ENCODE results near the gene ANXA3.
"Not testable (repeated sequence)": the region's sequence is repeated elsewhere in the genome, so short reads cannot be mapped to it uniquely, and the experiment has no call there.

The ANXA3 gene

DNA sequence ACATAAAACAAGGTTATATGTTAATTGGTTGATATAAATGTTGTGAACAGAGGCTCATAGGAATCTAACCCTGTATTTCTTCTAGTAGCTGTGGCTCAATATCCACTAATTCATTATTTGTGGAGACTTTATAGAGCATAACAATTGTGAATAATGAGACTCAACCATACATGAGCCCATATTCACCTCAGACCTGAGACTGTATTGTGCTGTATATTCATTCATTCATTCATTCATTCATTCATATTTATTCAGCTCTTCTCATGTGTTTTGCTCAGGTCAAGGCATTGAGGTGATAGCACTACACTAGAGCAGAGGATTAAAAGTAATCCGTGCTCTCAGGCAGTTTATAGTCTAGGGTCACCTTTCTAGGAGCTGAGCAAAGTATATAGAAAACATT, 24.5 kb upstream of the ANXA3 start:
- in situ Hi-C loops (cut with MboI; ENCODE audit: low sequenced_read_pairs), result no loop called here
- H3K36me3 ChIP-seq (replicated peaks), result no peaks in the 10 kb centered on the region
- no peaks in the 10 kb centered on the region for H3K9me3 ChIP-seq

DNA sequence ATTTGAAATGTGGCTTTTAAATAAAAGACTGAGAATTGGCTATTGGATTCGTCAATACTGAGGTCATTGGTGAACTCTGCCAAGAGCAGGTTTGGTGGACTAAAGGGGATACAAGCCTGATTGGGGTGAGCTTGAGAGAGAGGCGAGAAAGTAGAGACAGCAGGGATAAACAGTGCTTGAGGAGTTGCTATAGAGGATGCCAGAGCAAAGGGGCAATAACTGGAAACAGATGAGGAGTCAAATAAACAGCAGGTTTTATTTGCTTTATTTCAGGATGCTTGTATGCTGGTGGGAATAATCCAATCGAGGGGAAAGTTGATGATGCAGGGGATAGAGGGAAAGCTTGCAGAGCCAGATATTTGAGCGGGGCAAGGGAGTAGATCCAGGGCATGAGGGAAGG, 24.0 kb upstream of the ANXA3 start:
- Histone ChIP-seq H3K4me1 (no peaks in the 10 kb centered on the region), H3K9me3 (no peaks in the 10 kb centered on the region), H3K27me3 (ENCODE audit: low read depth) (no peaks in the 10 kb centered on the region), H3K4me3 (no peak overlapping the region), H3K36me3 (replicated peaks) (no peaks in the 10 kb centered on the region)
- no peak for DNase-seq (ENCODE audit: low spot score in 2 of 2)
- in situ Hi-C loops (cut with MboI; ENCODE audit: low sequenced_read_pairs), result no loop called here

More for the DNA sequence above, 24.5 kb upstream of the ANXA3 start:
- Histone ChIP-seq H3K4me1 (no peaks in the 10 kb centered on the region), H3K27me3 (ENCODE audit: low read depth) (no peaks in the 10 kb centered on the region), H3K4me3 (no peak overlapping the region)
- no peak for DNase-seq (ENCODE audit: low spot score in 2 of 2)

DNA sequence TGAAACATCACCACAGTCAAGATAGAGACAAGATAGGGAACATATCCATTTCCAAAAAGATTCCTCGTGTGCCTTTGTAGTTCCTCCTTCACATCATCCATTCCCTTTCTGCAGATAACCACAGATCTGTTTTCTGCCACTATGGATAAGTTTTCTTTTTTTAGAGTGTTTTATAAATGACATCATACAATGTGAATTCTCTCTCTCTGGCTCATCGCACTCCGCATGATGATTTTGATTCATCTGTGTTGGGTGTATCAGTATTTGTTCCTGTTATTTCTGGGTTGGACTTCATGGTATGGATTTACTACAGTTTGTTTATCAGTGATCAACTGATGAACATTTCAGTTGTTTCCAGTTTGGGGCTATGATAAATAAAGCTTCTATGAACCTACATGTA, 23.2 kb upstream of the ANXA3 start:
- no peaks in the 10 kb centered on the region for H3K9me3 ChIP-seq
- no peak overlapping the region for H3K4me3 ChIP-seq
- no peaks in the 10 kb centered on the region for H3K4me1 ChIP-seq
- no peak for DNase-seq (ENCODE audit: low spot score in 2 of 2)
- H3K36me3 ChIP-seq (replicated peaks), result no peaks in the 10 kb centered on the region
- in situ Hi-C loops (cut with MboI; ENCODE audit: low sequenced_read_pairs), result no loop called here
- no peaks in the 10 kb centered on the region for H3K27me3 ChIP-seq (ENCODE audit: low read depth)

DNA sequence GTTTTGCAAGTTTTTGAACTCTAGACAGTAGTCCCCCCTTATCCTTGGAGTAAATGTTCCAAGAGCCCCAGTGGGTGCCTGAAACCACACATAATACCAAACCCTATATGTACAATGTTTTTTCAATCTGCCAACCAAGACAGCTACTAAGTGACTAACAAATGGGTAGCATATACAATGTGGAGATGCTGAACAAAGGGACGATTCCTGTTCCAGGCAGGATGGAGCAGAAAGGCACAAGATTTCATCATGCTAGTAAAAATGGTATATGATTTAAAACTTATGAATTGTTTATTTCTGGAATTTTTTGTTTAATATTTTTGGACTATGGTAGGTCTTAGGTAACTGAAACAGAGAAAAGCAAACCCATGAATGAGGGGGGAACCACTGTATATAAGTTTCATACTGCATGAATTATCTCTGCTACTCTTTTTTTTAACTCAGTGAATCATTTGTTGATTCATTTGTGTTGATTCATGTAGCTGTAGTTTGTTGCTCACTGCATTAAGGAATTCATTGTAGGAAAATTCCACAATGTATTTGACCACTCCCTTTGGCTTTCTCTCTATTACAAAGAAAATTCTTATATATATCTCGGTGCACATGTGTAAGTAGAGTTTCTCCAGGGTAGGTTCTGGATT, 21.9 kb upstream of the ANXA3 start:
- Histone ChIP-seq H3K9me3 (no peaks in the 10 kb centered on the region), H3K4me1 (no peaks in the 10 kb centered on the region), H3K36me3 (replicated peaks) (no peaks in the 10 kb centered on the region), H3K4me3 (no peak overlapping the region), H3K27me3 (ENCODE audit: low read depth) (no peaks in the 10 kb centered on the region)
- DNase-seq (ENCODE audit: low spot score in 2 of 2), result no peak
- in situ Hi-C loops (cut with MboI; ENCODE audit: low sequenced_read_pairs), result no loop called here

DNA sequence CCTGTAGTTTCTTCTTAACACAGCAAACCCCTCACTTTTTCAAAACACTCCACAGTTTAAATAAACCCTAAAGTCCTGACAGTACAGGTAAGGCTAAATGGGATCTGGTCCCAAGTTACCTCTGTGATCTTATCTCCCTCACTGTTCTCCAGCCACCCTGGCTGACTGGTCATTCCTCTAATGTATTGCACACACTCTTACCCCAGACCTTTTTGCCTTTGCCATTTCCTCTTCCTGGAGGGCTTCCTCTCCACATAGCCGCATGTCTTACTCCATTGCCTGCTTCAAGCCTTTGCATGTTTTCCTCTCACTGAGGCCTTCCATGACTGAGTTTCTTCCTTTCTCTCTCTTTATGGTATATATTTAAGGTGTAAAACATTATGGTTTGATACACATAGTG, 19.5 kb upstream of the ANXA3 start:
- Histone ChIP-seq H3K36me3 (replicated peaks) (no peaks in the 10 kb centered on the region), H3K4me1 (no peaks in the 10 kb centered on the region), H3K9me3 (no peaks in the 10 kb centered on the region), H3K4me3 (no peak overlapping the region), H3K27me3 (ENCODE audit: low read depth) (no peaks in the 10 kb centered on the region)
- in situ Hi-C loops (cut with MboI; ENCODE audit: low sequenced_read_pairs), result no loop called here
- DNase-seq (ENCODE audit: low spot score in 2 of 2), result no peak

DNA sequence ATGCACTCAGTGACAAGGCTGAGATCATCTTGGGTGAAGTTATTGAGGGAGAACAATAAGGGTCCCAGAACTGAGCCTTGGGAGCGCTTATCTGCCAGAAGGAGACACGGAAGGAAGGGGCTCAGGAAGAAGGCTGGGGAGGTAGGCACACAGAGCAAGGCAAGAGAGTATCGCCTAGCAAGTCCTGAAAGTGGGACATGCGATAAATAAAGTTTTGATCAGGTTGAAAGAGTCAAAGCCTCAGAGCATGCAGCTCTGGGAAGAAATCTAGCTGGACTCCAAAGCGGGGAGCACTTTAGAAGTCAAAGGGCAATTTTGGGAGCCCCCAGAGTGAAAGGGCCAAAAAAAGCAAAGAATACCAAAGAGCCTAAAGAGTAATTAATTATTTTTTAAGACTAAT, 17.7 kb upstream of the ANXA3 start:
- in situ Hi-C loops (cut with MboI; ENCODE audit: low sequenced_read_pairs), result no loop called here
- no peak overlapping the region for H3K4me3 ChIP-seq
- no peaks in the 10 kb centered on the region for H3K9me3 ChIP-seq
- H3K36me3 ChIP-seq (replicated peaks), result no peaks in the 10 kb centered on the region
- no peaks in the 10 kb centered on the region for H3K27me3 ChIP-seq (ENCODE audit: low read depth)
- H3K4me1 ChIP-seq, result no peaks in the 10 kb centered on the region
- no peak for DNase-seq (ENCODE audit: low spot score in 2 of 2)

DNA sequence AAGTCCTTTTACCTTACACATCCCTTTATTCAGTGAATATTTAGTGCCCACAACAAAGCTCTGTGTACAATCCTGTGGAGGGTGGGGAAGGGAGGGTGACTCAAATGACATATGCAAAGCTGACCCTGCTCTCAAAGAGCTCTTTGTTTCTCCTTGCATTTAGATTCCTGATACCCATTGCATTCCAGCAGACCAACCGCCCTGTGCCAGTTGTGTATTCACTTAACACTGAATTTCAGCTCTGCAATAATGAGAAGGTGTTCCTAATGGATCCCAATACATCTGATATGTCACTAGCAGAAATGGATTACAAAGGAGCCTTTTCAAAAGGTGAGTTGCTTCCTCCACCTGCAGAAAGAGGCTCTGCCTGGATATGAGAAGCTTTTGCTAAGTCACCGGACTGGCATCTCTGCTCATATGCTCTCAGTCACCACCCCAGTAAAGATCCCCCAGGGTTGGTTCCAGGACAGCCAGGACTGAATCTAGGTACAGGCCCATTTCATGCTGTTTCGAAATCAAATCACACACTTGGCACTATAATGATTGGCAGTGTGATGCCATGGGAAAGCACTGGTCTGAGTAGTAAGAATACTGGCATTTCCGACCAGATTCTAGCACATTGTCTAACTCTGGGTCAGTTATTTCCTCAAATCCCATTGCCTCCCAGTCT, 17.1 kb upstream of the ANXA3 start:
- DNase-seq (ENCODE audit: low spot score in 2 of 2), result no peak

DNA sequence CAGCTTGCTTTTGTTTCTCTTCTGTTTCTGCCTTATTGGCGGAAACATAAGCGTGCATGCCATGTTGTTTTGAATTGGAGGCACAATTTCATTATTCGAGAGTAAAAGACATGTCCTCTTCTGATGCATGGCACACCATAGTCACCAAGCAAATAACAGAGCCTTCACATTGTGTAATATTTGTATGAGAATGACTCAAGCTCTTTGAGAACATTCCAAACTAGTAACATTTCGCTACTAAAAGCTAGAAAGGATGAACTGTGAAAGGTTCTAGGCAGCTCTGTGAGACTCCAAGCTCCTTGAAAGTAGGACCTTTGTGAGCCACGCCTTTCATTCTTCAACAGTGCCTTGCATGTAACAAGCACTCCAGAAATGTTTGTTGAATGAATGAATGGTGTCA, 9.2 kb upstream of the ANXA3 start:
- in situ Hi-C loops (cut with MboI; ENCODE audit: low sequenced_read_pairs), result no loop called here
- Histone ChIP-seq H3K4me3 (no peak overlapping the region), H3K27me3 (ENCODE audit: low read depth) (no peaks in the 10 kb centered on the region), H3K9me3 (no peaks in the 10 kb centered on the region), H3K4me1 (no peaks in the 10 kb centered on the region), H3K36me3 (replicated peaks) (no peaks in the 10 kb centered on the region)
- no peak for DNase-seq (ENCODE audit: low spot score in 2 of 2)

More for the DNA sequence above, 17.1 kb upstream of the ANXA3 start:
- no peaks in the 10 kb centered on the region for H3K9me3 ChIP-seq
- no peaks in the 10 kb centered on the region for H3K4me1 ChIP-seq
- no peaks in the 10 kb centered on the region for H3K27me3 ChIP-seq (ENCODE audit: low read depth)
- in situ Hi-C loops (cut with MboI; ENCODE audit: low sequenced_read_pairs), result no loop called here
- no peaks in the 10 kb centered on the region for H3K36me3 ChIP-seq (replicated peaks)
- no peak overlapping the region for H3K4me3 ChIP-seq

DNA sequence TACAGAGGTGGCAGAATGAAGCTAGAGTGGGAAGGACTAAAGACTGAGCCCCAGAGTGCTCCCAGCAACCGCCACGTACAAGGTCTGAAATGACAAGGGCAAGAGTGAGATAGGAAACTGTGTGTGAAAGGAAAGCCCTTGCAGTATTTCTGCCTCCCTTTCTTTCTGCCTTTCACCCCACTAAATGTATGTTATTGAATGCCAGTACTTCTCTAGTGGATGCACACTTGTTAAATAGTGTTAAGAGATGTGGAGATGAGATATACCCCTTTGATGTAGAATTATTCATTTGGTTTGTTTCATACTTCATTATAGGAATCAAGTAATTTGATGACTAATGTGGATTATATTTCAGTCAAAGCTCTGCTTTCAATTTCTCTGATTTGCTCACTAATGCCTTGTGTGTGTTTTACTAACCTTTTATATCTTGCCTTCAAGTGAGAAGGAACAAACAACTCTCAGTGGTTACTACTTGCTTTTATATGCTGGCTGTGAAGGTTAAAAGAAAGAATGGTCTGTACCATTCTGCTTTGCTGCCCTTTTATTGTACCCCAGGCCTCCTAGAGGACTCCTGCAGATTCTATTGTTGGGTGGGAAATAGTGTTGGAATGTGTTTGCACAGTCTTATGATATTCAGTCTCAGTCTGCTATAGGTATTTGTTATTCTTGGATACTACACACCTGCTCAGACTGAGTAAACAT, 8.0 kb upstream of the ANXA3 start:
- no peak for DNase-seq (ENCODE audit: low spot score in 2 of 2)
- no peaks in the 10 kb centered on the region for H3K4me1 ChIP-seq
- in situ Hi-C loops (cut with MboI; ENCODE audit: low sequenced_read_pairs), result no loop called here
- H3K36me3 ChIP-seq (replicated peaks), result no peaks in the 10 kb centered on the region
- no peak overlapping the region for H3K4me3 ChIP-seq
- no peaks in the 10 kb centered on the region for H3K27me3 ChIP-seq (ENCODE audit: low read depth)
- H3K9me3 ChIP-seq, result no peaks in the 10 kb centered on the region

DNA sequence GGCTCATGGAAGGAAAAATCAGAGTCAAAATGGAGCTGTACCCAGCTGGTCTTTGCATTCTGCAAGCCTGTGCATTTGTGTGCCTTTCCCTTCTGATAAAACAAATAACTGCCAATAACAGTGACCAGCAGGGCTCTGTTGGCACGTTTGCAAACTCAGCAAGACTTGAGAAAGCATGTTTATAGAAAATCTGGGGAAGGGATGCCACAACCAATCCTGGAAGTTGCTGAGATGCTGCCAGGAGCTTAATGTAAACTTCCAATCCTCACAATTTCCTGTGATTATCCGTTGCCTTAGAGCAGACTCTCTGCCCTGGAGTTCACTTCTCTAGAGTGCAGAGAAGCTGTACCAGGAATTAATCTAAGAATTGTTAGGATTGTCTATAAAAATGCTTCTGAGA, 6.9 kb upstream of the ANXA3 start:
- H3K9me3 ChIP-seq, result no peaks in the 10 kb centered on the region
- no peak for DNase-seq (ENCODE audit: low spot score in 2 of 2)
- in situ Hi-C loops (cut with MboI; ENCODE audit: low sequenced_read_pairs), result no loop called here

DNA sequence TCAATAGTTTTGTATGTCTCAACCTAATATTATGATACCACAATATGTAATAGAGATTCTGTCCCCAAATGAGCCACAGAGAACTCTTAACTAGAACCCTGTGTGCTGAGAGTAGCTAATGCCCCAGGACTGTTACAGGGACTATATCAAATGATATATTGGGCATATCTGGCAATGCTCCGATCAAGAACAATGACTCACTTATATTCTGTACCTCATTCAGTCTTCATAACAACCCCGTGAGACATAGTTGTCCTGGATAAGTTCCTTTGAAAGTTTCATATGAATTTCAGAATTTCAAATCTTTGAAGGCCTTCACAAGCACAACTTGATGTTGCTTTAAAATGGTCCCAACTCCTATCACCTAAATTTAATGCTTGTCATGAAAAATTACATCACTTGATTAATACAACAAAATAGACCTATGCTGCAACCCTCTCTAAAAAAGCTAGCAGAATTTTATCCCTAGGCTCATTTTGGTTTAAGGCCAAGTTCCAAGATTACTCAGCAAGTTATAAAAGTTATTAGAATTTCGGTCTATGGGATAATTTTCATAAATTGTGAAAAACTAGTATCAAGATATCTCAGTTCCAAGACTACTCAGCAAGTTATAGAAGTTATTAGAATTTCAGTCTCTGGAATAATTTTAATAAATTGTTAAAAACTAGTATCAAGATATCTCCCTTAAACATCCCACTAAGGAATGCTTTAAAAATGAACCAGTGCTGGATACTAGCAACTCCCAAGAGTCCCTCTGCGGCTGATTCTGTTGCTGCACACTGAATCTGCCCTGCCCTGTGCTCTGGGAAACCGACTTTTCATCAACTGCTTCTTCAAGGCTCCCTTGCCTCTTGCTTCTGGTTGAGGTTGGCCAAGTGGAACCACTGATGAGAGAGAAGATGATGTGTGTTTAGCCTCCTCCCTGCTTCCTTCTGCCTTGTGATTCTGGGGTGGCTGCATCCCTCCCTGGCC, 6.0 kb upstream of the ANXA3 start:
- no peak overlapping the region for H3K4me3 ChIP-seq
- in situ Hi-C loops (cut with MboI; ENCODE audit: low sequenced_read_pairs), result no loop called here
- H3K27me3 ChIP-seq (ENCODE audit: low read depth), result no peaks in the 10 kb centered on the region
- H3K4me1 ChIP-seq, result no peaks in the 10 kb centered on the region
- DNase-seq (ENCODE audit: low spot score in 2 of 2), result no peak
- H3K9me3 ChIP-seq, result no peaks in the 10 kb centered on the region
- H3K36me3 ChIP-seq (replicated peaks), result no peaks in the 10 kb centered on the region

More for the DNA sequence above, 6.9 kb upstream of the ANXA3 start:
- H3K27me3 ChIP-seq (ENCODE audit: low read depth), result no peaks in the 10 kb centered on the region
- H3K4me3 ChIP-seq, result no peak overlapping the region
- H3K36me3 ChIP-seq (replicated peaks), result no peaks in the 10 kb centered on the region
- no peaks in the 10 kb centered on the region for H3K4me1 ChIP-seq

DNA sequence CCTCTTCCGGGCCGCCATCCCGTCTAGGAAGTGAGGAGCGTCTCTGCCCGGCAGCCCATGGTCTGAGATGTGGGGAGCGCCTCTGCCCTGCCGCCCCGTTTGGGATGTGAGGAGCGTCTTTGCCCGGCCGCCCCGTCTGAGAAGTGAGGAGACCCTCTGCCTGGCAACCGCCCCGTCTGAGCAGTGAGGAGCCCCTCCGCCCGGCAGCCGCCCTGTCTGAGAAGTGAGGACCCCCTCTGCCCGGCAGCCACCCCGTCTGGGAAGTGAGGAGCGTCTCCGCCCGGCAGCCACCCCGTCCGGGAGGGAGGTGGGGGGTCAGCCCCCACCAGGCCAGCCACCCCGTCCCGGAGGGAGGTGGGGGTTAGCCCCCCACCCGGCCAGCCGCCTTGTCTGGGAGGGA, 3.7 kb upstream of the ANXA3 start:
- H3K36me3 ChIP-seq (replicated peaks); H3K4me3 ChIP-seq; H3K9me3 ChIP-seq; in situ Hi-C loops (cut with MboI; ENCODE audit: low sequenced_read_pairs); DNase-seq (ENCODE audit: low spot score in 2 of 2); H3K27me3 ChIP-seq (ENCODE audit: low read depth); H3K4me1 ChIP-seq: not testable (repeated sequence)

DNA sequence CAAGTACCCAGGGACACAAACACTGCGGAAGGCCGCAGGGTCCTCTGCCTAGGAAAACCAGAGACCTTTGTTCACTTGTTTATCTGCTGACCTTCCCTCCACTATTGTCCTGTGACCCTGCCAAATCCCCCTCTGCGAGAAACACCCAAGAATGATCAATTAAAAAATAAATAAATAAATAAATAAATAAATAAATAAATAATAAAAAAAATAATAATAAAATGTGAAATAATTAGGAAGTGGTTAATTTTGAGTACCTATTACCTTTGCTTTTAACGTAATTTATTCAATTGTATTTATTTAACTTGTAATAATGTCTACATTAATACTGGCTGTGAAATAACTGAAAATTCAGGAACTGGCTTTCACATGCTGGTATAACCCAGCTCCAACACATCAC, 2.7 kb upstream of the ANXA3 start:
- in situ Hi-C loops (cut with MboI; ENCODE audit: low sequenced_read_pairs); H3K9me3 ChIP-seq; H3K27me3 ChIP-seq (ENCODE audit: low read depth); H3K4me3 ChIP-seq; H3K36me3 ChIP-seq (replicated peaks); DNase-seq (ENCODE audit: low spot score in 2 of 2); H3K4me1 ChIP-seq: not testable (repeated sequence)

Measured in HAP-1 (cell line).